DMS79 (cell line): ENCODE data around the gene SLC16A9.

Experiments
- DNase-seq: peaks from one replicate; lab custom pipeline; 2025; lab: John Stamatoyannopoulos, UW

SLC16A9 gene

GRCh38 chr10:59627366-59628018, 82.2 kb downstream of the SLC16A9 start:
- DNase-seq = no peak

- no peak for DNase-seq
Observed at GRCh38 chr10:59626523-59626869, 83.2 kb downstream of the SLC16A9 start.

GRCh38 chr10:59625721-59626522, 83.7 kb downstream of the SLC16A9 start:
- peak; percentile 41 for DNase-seq

- no peak for DNase-seq
Observed at GRCh38 chr10:59624951-59625350, 84.7 kb downstream of the SLC16A9 start.

GRCh38 chr10:59624136-59624535, 85.5 kb downstream of the SLC16A9 start:
- no peak for DNase-seq

- DNase-seq = no peak
Observed at GRCh38 chr10:59623133-59624121, 86.2 kb downstream of the SLC16A9 start.

- no peak for DNase-seq
Observed at GRCh38 chr10:59622320-59623132, 87.1 kb downstream of the SLC16A9 start.

- DNase-seq = no peak
Observed at GRCh38 chr10:59621771-59622170, 87.9 kb downstream of the SLC16A9 start.

GRCh38 chr10:59618666-59619065, 91.0 kb downstream of the SLC16A9 start:
- DNase-seq = no peak

GRCh38 chr10:59617996-59618395, 91.7 kb downstream of the SLC16A9 start:
- DNase-seq = no peak

- DNase-seq = no peak
Observed at GRCh38 chr10:59611048-59611447, 98.6 kb downstream of the SLC16A9 start.

GRCh38 chr10:59607970-59608369, 101.7 kb downstream of the SLC16A9 start:
- DNase-seq = no peak

- no peak for DNase-seq
Observed at GRCh38 chr10:59606551-59606961, 103.1 kb downstream of the SLC16A9 start.

- no peak for DNase-seq
Observed at GRCh38 chr10:59601985-59602384, 107.7 kb downstream of the SLC16A9 start.
